ENCODE results near the gene LYRM1. TPM values are rescaled to one million over a fixed set of nuclear protein-coding genes. Genes with fewer than 3 reads are reported as not detected.
A peak's percentile ranks its signal among the peaks of the same experiment; 100 is the strongest.

LYRM1 gene
- total and polyA plus RNA-seq, 2 of the 8 experiments (the other 6 are each of a cell fraction or from before 2014, with no cell fraction given): 11.6 to 13.4 TPM

DNA sequence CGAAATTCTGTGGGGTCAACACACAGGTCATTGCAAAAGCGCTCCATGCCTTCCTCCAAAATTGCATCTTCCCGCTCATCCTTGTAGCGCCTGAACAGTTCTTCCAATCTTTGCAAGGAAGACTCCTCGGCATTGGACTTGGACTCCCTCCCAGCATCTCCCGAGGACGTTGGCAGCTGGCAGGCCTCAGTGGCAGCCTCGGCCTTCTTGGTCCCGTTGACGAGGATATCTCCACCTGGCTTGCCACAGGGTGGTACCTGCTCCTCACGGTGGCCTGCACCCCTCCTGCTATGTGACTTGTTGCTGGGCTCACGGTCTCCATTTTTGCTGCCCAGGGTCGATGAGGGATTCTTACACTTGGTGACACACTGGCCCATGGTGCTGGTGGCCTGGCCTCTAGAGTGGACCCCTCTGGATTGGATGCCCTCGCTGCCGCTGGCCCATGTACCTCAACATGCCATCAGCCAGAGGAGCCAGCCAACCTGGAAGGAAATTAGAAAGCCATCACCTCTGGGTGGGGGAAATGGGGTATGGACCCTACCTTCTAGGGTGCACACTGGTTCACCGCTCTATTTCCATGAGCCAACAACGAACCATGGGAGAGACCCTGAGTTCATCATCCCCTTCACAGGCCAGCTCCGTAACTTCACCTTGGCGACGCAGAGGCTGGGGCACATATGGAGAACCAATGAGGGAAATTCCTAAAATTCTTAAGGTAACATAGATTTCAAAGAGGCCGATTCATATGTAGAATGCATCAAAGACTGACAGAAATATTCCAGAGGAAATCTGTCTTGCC is 38.2 kb upstream of the LYRM1 start:
- Histone ChIP-seq H3K9ac (replicated peaks in 1 of 4; ENCODE audit: extremely low read depth in 1 of 4, low read depth in 3 of 4, low read length in 3 of 4) (no peak overlapping the region), H3K4me2 (ENCODE audit: insufficient read depth in 1 of 2, low read depth in 2 of 2, low read length in 2 of 2) (no peak overlapping the region), H4K5ac (ENCODE audit: insufficient read length, low read depth, low read length) (no peak overlapping the region), H3K79me1 (ENCODE audit: low read depth, low read length) (peaks cover 3% of the 10 kb centered on the region; the same call in 1 of the 2 replicates), H3K18ac (ENCODE audit: extremely low read depth, low read length) (no peak overlapping the region; the same call in 1 of the 2 replicates), H3K56ac (replicated peaks; ENCODE audit: insufficient read length, low read depth, low read length) (no peak overlapping the region), H2BK120ac (replicated peaks; ENCODE audit: low read depth, low read length) (no peak overlapping the region), H3K4me1 (replicated peaks in 1 of 4; ENCODE audit: control insufficient read depth in 3 of 4, insufficient read depth in 4 of 4, low read length in 3 of 4) (peaks cover 0 to 8% (median 5%) of the 10 kb centered on the region in 4 experiments; a peak in 5 of 7 replicates), H3K23ac (ENCODE audit: insufficient read length) (no peak overlapping the region), H4K91ac (replicated peaks; ENCODE audit: insufficient read length, low read length) (no peak overlapping the region), H2AFZ (ENCODE audit: low read length) (no peak overlapping the region), H3K4ac (replicated peaks; ENCODE audit: insufficient read length, low read depth, low read length) (no peak overlapping the region), H4K20me1 (replicated peaks in 1 of 2; ENCODE audit: control insufficient read depth in 1 of 2, insufficient read depth in 2 of 2, low read length in 2 of 2) (no peaks in the 10 kb centered on the region), H3K27me3 (replicated peaks in 1 of 4; ENCODE audit: control insufficient read depth in 3 of 4, extremely low read depth in 1 of 4, insufficient read depth in 3 of 4, low read length in 3 of 4) (no peaks in the 10 kb centered on the region), H2BK12ac (ENCODE audit: low read depth, low read length) (peak overlapping the region; percentile 55; the same call in 1 of the 2 replicates), H2BK15ac (ENCODE audit: low read length) (no peak overlapping the region), H3K9me3 (ENCODE audit: insufficient read depth in 2 of 2, low read depth in 1 of 2, low read length in 1 of 2) (no peaks in the 10 kb centered on the region), H2AK5ac (ENCODE audit: low read depth, low read length) (no peak overlapping the region), H2BK20ac (ENCODE audit: low read length) (no peak overlapping the region), H3K23me2 (ENCODE audit: low read depth, low read length) (no peaks in the 10 kb centered on the region), H3K27ac (ENCODE audit: low read depth, low read length) (no peak overlapping the region), H3K79me2 (ENCODE audit: control insufficient read depth in 1 of 2, insufficient read depth in 2 of 2, low read length in 2 of 2) (peaks cover 3 to 45% of the 10 kb centered on the region in 2 experiments; a peak in 2 of 4 replicates), H3K4me3 (ENCODE audit: extremely low read depth in 1 of 4, insufficient read depth in 2 of 4, low read depth in 3 of 4, low read length in 4 of 4) (no peak overlapping the region), H2BK5ac (ENCODE audit: low read depth, low read length) (no peak overlapping the region; the same call in 1 of the 2 replicates), H3K36me3 (ENCODE audit: control insufficient read depth in 2 of 4, insufficient read depth in 4 of 4, low read length in 3 of 4) (peaks cover 0 to 9% (median 2%) of the 10 kb centered on the region in 4 experiments; a peak in 3 of 8 replicates), H4K8ac (ENCODE audit: extremely low read depth, insufficient read depth, low read length) (no peak overlapping the region), H3K14ac (ENCODE audit: insufficient read length) (no peak overlapping the region)
- WGBS, 2 experiments (ENCODE audit: extremely low coverage in 1 of 2, insufficient coverage in 1 of 2, insufficient read length in 1 of 2, insufficient replicate concordance in 2 of 2, low coverage in 1 of 2, low lambda C conversion rate in 2 of 2, missing lambda C conversion rate in 1 of 2): 90% methylated on average over 21 of the region's 21 CpGs; no CpG with 5 or more reads in 1 of the 2 experiments
- ChIA-PET POLR2A (ENCODE audit: partially characterized antibody) (no interaction called here), CTCF (ENCODE audit: partially characterized antibody) (interaction anchor here (0.5 to 1.2 kb wide), 3 partner anchors 12 to 110 kb away, joined by 3 to 4 read pairs (median 3); no protein-coding TSS in a partner anchor)
- TF ChIP-seq KDM5A (IDR thresholded peaks at IDR 0.05; ENCODE audit: low read length) (no peak), SUZ12 (IDR thresholded peaks at IDR 0.05; ENCODE audit: low read length) (no peak), SRF (IDR thresholded peaks at IDR 0.05; ENCODE audit: low read depth, low read length) (no peak), CBX8 (IDR thresholded peaks at IDR 0.05; ENCODE audit: borderline replicate concordance, low read depth, low read length) (no peak), JUND (IDR thresholded peaks at IDR 0.05; ENCODE audit: low read length) (no peak), EZH2 (IDR thresholded peaks at IDR 0.05; ENCODE audit: low read depth, low read length, severe bottlenecking) (no peak), EGR1 (IDR thresholded peaks at IDR 0.05; ENCODE audit: borderline replicate concordance, low read depth, low read length) (no peak)
- TF ChIP-seq, protein P1, sequence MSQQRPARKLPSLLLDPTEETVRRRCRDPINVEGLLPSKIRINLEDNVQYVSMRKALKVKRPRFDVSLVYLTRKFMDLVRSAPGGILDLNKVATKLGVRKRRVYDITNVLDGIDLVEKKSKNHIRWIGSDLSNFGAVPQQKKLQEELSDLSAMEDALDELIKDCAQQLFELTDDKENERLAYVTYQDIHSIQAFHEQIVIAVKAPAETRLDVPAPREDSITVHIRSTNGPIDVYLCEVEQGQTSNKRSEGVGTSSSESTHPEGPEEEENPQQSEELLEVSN (IDR thresholded peaks at IDR 0.05): no peak
- DNase-seq (ENCODE audit: low read depth in 1 of 2, low spot score in 2 of 2) (no peak), FAIRE-seq (no peak)
